ENCODE data around the gene CABP1.

DNA sequence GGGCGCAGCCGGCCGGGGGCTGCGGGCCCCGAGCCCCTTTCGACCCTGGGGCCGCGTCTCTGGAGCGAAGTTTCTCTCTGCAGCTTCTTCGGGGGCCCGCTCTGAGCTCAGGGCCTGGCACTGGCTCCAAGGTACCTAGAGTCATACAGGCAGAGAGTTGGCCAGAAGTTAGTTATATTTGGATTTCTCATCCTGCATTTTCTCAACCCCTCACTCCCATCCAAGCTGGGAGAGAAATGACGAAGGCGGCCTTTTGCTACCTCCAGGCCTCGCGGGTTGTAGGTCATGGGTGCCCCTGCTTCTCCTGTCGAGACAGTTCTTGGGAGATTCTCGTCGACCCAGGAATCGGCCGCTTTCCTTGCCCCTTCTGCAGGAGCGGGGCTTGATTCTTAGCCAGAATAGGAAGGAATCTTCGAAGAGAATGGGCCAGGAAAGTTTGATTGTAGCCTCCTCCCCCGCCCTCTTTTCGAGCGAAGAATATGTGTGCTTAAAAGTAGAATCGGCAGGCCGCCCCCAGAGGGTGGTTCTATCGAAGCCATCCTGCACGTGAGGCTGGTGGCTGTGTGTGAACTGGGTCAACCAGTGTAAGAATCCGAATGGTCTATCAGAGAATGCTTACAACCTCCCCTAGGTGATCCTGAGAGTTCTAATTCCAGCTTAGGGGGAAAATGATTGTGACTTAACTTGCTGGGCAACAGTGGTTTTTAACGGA, 47.3 kb downstream of the CABP1 start:
- TF ChIP-seq CTCF (IDR thresholded peaks at IDR 0.05), result no peak
- TF ChIP-seq POLR2A (IDR thresholded peaks at IDR 0.05), result no peak
- TF ChIP-seq EP300 (IDR thresholded peaks at IDR 0.05), result no peak
